ENCODE results near the gene UNKL. TPM values are rescaled to one million over a fixed set of nuclear protein-coding genes. Genes with fewer than 3 reads are reported as not detected.

The UNKL gene
- total and polyA plus RNA-seq, 2 of the 8 experiments (the other 6 are each of a cell fraction or from before 2014, with no cell fraction given) = 25.1 to 31.8 TPM

DNA sequence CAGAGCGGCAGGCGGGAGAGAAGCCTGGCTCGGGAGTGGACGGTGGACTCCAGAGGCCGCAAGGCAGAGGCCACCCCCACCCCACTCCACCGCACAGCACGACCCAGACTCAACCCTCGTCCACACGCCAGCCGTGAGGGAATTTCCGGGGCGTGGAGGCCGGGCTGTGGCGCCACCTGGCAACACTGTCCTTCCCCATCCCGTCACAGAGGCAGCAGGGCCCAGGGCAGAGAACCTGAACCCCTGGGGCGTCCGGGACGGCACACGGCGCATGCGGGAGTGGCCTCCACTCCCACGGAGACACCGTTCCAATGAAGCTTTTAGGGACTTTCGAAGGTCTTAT lies 39.2 kb downstream of the UNKL start:
- Histone ChIP-seq H3K23ac (ENCODE audit: insufficient read length) (no peak overlapping the region), H2BK20ac (ENCODE audit: low read length) (no peak overlapping the region), H3K79me1 (ENCODE audit: low read depth, low read length) (peaks cover 9% of the 10 kb centered on the region), H4K91ac (replicated peaks; ENCODE audit: insufficient read length, low read length) (no peak overlapping the region), H3K4me2 (ENCODE audit: insufficient read depth in 1 of 2, low read depth in 2 of 2, low read length in 2 of 2) (no peak overlapping the region), H3K9me3 (ENCODE audit: insufficient read depth in 2 of 2, low read depth in 1 of 2, low read length in 1 of 2) (no peaks in the 10 kb centered on the region), H2AFZ (ENCODE audit: low read length) (no peak overlapping the region), H3K27me3 (replicated peaks in 1 of 4; ENCODE audit: control insufficient read depth in 3 of 4, extremely low read depth in 1 of 4, insufficient read depth in 3 of 4, low read length in 3 of 4) (no peaks in the 10 kb centered on the region), H3K36me3 (ENCODE audit: control insufficient read depth in 2 of 4, insufficient read depth in 4 of 4, low read length in 3 of 4) (peaks cover 0 to 11% (median 0%) of the 10 kb centered on the region in 4 experiments; a peak in 1 of 8 replicates), H3K9ac (replicated peaks in 1 of 4; ENCODE audit: extremely low read depth in 1 of 4, low read depth in 3 of 4, low read length in 3 of 4) (no peak overlapping the region), H3K4ac (replicated peaks; ENCODE audit: insufficient read length, low read depth, low read length) (no peak overlapping the region), H4K8ac (ENCODE audit: extremely low read depth, insufficient read depth, low read length) (peak overlapping the region; percentile 68; the same call in 1 of the 2 replicates), H3K14ac (ENCODE audit: insufficient read length) (no peak overlapping the region), H3K18ac (ENCODE audit: extremely low read depth, low read length) (no peak overlapping the region), H2AK5ac (ENCODE audit: low read depth, low read length) (no peak overlapping the region), H2BK12ac (ENCODE audit: low read depth, low read length) (no peak overlapping the region), H2BK120ac (replicated peaks; ENCODE audit: low read depth, low read length) (no peak overlapping the region), H3K79me2 (ENCODE audit: control insufficient read depth in 1 of 2, insufficient read depth in 2 of 2, low read length in 2 of 2) (peaks cover 4 to 19% of the 10 kb centered on the region in 2 experiments; a peak in 2 of 4 replicates), H4K5ac (ENCODE audit: insufficient read length, low read depth, low read length) (no peak overlapping the region), H3K56ac (replicated peaks; ENCODE audit: insufficient read length, low read depth, low read length) (no peak overlapping the region), H2BK5ac (ENCODE audit: low read depth, low read length) (no peak overlapping the region), H3K27ac (ENCODE audit: low read depth, low read length) (no peak overlapping the region), H2BK15ac (ENCODE audit: low read length) (no peak overlapping the region), H3K23me2 (ENCODE audit: low read depth, low read length) (peaks cover 12% of the 10 kb centered on the region), H4K20me1 (replicated peaks in 1 of 2; ENCODE audit: control insufficient read depth in 1 of 2, insufficient read depth in 2 of 2, low read length in 2 of 2) (peaks cover 3 to 22% of the 10 kb centered on the region in 2 experiments), H3K4me1 (replicated peaks in 1 of 4; ENCODE audit: control insufficient read depth in 3 of 4, insufficient read depth in 4 of 4, low read length in 3 of 4) (peaks cover 0 to 16% (median 9%) of the 10 kb centered on the region in 4 experiments; a peak in 5 of 7 replicates), H3K4me3 (ENCODE audit: extremely low read depth in 1 of 4, insufficient read depth in 2 of 4, low read depth in 3 of 4, low read length in 4 of 4) (no peak overlapping the region)
- ChIA-PET CTCF (ENCODE audit: partially characterized antibody) (interaction anchor here (1.1 to 1.3 kb wide), 3 partner anchors 10 to 15 kb away, joined by 3 to 11 read pairs (median 5); no protein-coding TSS in a partner anchor), POLR2A (ENCODE audit: partially characterized antibody) (interaction anchor here (0.6 to 1.8 kb wide), 3 partner anchors 9 to 65 kb away, joined by 3 to 10 read pairs (median 3); no protein-coding TSS in a partner anchor)
- FAIRE-seq (no peak), DNase-seq (ENCODE audit: low read depth in 1 of 2, low spot score in 2 of 2) (no peak)
- WGBS, 2 experiments (ENCODE audit: extremely low coverage in 1 of 2, insufficient coverage in 1 of 2, insufficient read length in 1 of 2, insufficient replicate concordance in 2 of 2, low coverage in 1 of 2, low lambda C conversion rate in 2 of 2, missing lambda C conversion rate in 1 of 2) = 97% methylated on average over 22 of the region's 24 CpGs; no CpG with 5 or more reads in 1 of the 2 experiments
- no peak for TF ChIP-seq TBP (IDR thresholded peaks at IDR 0.05; ENCODE audit: low read depth, low read length)
- TF ChIP-seq SRF (IDR thresholded peaks at IDR 0.05; ENCODE audit: low read depth, low read length) = no peak
- TF ChIP-seq RAD21 (IDR thresholded peaks at IDR 0.05 in 1 of 2, conservative IDR thresholded peaks at IDR 0.05 in 1 of 2; ENCODE audit: low read depth in 2 of 2, low read length in 2 of 2) = no peak
